ENCODE results near the gene METTL6. TPM values are rescaled to one million over a fixed set of nuclear protein-coding genes. Genes with fewer than 3 reads are reported as not detected.

METTL6 gene, protein sequence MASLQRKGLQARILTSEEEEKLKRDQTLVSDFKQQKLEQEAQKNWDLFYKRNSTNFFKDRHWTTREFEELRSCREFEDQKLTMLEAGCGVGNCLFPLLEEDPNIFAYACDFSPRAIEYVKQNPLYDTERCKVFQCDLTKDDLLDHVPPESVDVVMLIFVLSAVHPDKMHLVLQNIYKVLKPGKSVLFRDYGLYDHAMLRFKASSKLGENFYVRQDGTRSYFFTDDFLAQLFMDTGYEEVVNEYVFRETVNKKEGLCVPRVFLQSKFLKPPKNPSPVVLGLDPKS
- total RNA-seq (2014; rRNA removed; shearing (Covaris generic)) (12.7 and 24.3 TPM in 2 replicates), total RNA-seq (2022) (23.5 and 28.4 TPM in 2 replicates), Bru-seq, nascent RNA (percentile 67 among the genes with signal in this experiment), BruChase-seq, experiment 1, labeled RNA remaining after a 6-hour chase (percentile 80 among the genes with signal in this experiment), BruChase-seq, experiment 2, labeled RNA remaining after a 2-hour chase (percentile 77 among the genes with signal in this experiment)
- long read RNA-seq, full-length matches to known transcripts = 13 of 34 reads
- long read RNA-seq, partial matches to known transcripts = 4 of 34 reads
- long read RNA-seq, other reads (novel, unspliced or antisense) = 17 of 34 reads

DNA sequence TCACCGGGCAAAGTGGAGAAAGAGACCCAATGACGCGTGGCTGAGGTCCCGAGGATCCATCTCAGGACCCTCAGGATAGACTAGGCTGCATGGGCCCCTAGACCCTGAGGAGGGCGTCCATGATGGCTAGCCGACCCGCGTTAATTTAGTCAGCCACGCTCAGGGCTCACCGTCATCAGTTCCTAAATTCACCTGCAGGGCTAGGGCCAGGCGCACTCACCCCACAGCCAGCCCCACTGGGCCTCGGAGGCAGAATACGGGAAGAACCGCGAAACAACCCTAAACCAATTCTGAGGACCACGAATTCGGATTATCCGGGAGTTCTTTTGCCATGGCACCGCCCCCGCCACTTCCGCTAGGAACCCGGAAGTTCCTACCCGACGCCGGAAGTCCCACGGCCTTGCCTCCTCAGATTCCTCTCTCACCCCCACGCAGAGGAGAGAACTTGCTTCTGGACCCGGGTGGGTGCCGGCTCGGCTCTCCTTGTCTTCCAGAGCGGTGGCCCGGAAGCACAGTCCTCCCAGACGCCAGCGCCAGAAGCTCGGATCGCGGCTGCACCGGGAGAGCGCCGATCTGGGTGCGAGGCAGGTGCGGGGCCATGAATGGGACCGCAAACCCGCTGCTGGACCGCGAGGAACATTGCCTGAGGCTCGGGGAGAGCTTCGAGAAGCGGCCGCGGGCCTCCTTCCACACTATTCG lies at the start of gene METTL6, which contains the start of gene EAF1:
TSS of gene METTL6 (minus strand) at position 363 of the 699 bp plus-strand sequence. CDS start 1,033 bp downstream, outside the sequence.
TSS of gene EAF1 (plus strand) at position 417 of the 699 bp plus-strand sequence. CDS start at position 599, 182 bp downstream.
- H4K20me1 ChIP-seq (ENCODE audit: insufficient read depth, low read length) = peaks cover 14% of the 10 kb centered on the region; the same call in 1 of the 2 replicates
- no TSS peak for BruUV-seq (replicated peaks)
- peaks cover 5% of the 10 kb centered on the region; the same call in 1 of the 2 replicates for H3K9me3 ChIP-seq (ENCODE audit: low read length)
- peak within 1 kb of the TSS; percentile 85 for H2AFZ ChIP-seq (ENCODE audit: low read length)
- peaks cover 61% of the 10 kb centered on the region for H3K79me2 ChIP-seq (ENCODE audit: insufficient read depth, low read depth, low read length)
- CTCF ChIA-PET (ENCODE audit: unreplicated experiment) = no interaction called here
- TF ChIP-seq EZH2phosphoT487 (IDR thresholded peaks at IDR 0.05; ENCODE audit: borderline replicate concordance, low read depth, low read length) = no peak
- TF ChIP-seq, protein P1, sequence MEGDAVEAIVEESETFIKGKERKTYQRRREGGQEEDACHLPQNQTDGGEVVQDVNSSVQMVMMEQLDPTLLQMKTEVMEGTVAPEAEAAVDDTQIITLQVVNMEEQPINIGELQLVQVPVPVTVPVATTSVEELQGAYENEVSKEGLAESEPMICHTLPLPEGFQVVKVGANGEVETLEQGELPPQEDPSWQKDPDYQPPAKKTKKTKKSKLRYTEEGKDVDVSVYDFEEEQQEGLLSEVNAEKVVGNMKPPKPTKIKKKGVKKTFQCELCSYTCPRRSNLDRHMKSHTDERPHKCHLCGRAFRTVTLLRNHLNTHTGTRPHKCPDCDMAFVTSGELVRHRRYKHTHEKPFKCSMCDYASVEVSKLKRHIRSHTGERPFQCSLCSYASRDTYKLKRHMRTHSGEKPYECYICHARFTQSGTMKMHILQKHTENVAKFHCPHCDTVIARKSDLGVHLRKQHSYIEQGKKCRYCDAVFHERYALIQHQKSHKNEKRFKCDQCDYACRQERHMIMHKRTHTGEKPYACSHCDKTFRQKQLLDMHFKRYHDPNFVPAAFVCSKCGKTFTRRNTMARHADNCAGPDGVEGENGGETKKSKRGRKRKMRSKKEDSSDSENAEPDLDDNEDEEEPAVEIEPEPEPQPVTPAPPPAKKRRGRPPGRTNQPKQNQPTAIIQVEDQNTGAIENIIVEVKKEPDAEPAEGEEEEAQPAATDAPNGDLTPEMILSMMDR (conservative IDR thresholded peaks at IDR 0.05; ENCODE audit: low read length) = peak; percentile 36
- H3K9me2 ChIP-seq (ENCODE audit: insufficient read depth, low read length) = no peaks in the 10 kb centered on the region
- peaks cover 57% of the 10 kb centered on the region for H3K36me3 ChIP-seq (ENCODE audit: insufficient read depth, low read length)
- intact Hi-C loops (cut with micrococcal nuclease; ENCODE audit: unreplicated experiment) = loop anchor here (2.0 kb wide), 1 partner anchor 173 kb away; the partner anchor contains the start of genes BTD and HACL1
- peaks cover 23% of the 10 kb centered on the region for H3K4me1 ChIP-seq (ENCODE audit: insufficient read depth, low read length, poor library complexity, severe bottlenecking)
- H3K27ac ChIP-seq (ENCODE audit: low read depth, low read length, poor library complexity, severe bottlenecking) = peak within 1 kb of the TSS; percentile 60
- POLR2A ChIA-PET = interaction anchor here (0.5 to 1.4 kb wide), 2 partner anchors 22 to 180 kb away, joined by 3 read pairs; no protein-coding TSS in a partner anchor
- peak within 1 kb of the TSS; percentile 96 for H3K4me3 ChIP-seq (ENCODE audit: low read depth, low read length, poor library complexity, severe bottlenecking)
- peak within 1 kb of the TSS; percentile 98 for H3K4me2 ChIP-seq (ENCODE audit: low read length)
- DNase-seq (ENCODE audit: low spot score) = peak; percentile 90

DNA sequence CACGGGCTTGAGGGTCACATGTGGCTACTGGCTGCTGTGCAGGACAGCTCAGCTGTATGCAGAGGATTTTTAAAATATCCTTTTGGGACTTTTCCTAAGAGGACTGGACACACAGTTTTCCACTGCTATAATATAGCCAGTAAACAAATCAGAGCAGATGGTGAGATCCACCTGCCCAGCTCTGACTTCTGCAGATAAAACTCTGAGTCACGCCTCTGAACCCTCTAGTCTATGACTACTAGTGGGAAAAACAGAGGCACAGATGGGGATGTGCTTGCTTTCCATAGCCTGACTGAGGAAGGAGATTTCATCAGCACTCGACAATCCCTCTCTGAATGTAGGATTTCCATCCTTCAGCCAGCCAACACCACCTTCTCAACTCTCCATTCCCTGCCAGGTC lies 49.0 kb upstream of the METTL6 start:
- H3K4me1 ChIP-seq (ENCODE audit: insufficient read depth, low read length, poor library complexity, severe bottlenecking) = no peaks in the 10 kb centered on the region
- TF ChIP-seq EZH2phosphoT487 (IDR thresholded peaks at IDR 0.05; ENCODE audit: borderline replicate concordance, low read depth, low read length) = no peak
- H3K9me2 ChIP-seq (ENCODE audit: insufficient read depth, low read length) = no peaks in the 10 kb centered on the region
- no peaks in the 10 kb centered on the region for H4K20me1 ChIP-seq (ENCODE audit: insufficient read depth, low read length)
- H3K36me3 ChIP-seq (ENCODE audit: insufficient read depth, low read length) = no peaks in the 10 kb centered on the region
- no peak overlapping the region for H3K4me3 ChIP-seq (ENCODE audit: low read depth, low read length, poor library complexity, severe bottlenecking)
- no peak for DNase-seq (ENCODE audit: low spot score)
- ChIA-PET POLR2A (no interaction called here), CTCF (ENCODE audit: unreplicated experiment) (no interaction called here)
- no peaks in the 10 kb centered on the region for H3K9me3 ChIP-seq (ENCODE audit: low read length)
- no peak overlapping the region for H3K27ac ChIP-seq (ENCODE audit: low read depth, low read length, poor library complexity, severe bottlenecking)
- intact Hi-C loops (cut with micrococcal nuclease; ENCODE audit: unreplicated experiment) = no loop called here
- no peaks in the 10 kb centered on the region for H3K79me2 ChIP-seq (ENCODE audit: insufficient read depth, low read depth, low read length)
- H2AFZ ChIP-seq (ENCODE audit: low read length) = no peak overlapping the region
- no peak overlapping the region for H3K4me2 ChIP-seq (ENCODE audit: low read length)
- no TSS peak for BruUV-seq (replicated peaks)

DNA sequence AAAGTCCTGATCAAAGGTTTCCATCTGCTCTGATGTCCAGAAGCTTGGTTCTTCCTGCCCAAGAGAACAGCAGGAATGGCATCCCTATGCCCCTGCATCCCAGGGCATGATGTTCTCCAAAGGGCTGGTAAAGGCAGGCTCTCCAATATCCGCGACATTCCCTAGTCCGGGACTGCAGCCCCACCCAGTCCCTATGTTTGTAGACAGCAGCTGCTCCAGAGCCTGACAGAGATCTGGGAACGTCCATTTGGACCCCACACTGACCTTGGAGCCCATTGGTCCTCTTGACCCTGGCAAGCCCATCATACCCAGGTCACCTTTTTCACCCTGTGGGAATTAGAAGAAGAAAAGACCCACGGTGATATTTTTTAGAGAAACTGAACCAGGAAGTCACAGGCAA lies 47.8 kb upstream of the METTL6 start:
- H3K9me3 ChIP-seq (ENCODE audit: low read length) = no peaks in the 10 kb centered on the region
- no peaks in the 10 kb centered on the region for H3K79me2 ChIP-seq (ENCODE audit: insufficient read depth, low read depth, low read length)
- no peaks in the 10 kb centered on the region for H3K4me1 ChIP-seq (ENCODE audit: insufficient read depth, low read length, poor library complexity, severe bottlenecking)
- CTCF ChIA-PET (ENCODE audit: unreplicated experiment) = no interaction called here
- H3K36me3 ChIP-seq (ENCODE audit: insufficient read depth, low read length) = no peaks in the 10 kb centered on the region
- H2AFZ ChIP-seq (ENCODE audit: low read length) = no peak overlapping the region
- intact Hi-C loops (cut with micrococcal nuclease; ENCODE audit: unreplicated experiment) = no loop called here
- DNase-seq (ENCODE audit: low spot score) = no peak
- H3K27ac ChIP-seq (ENCODE audit: low read depth, low read length, poor library complexity, severe bottlenecking) = no peak overlapping the region
- H3K4me3 ChIP-seq (ENCODE audit: low read depth, low read length, poor library complexity, severe bottlenecking) = no peak overlapping the region
- no peak overlapping the region for H3K4me2 ChIP-seq (ENCODE audit: low read length)
- H3K9me2 ChIP-seq (ENCODE audit: insufficient read depth, low read length) = no peaks in the 10 kb centered on the region
- BruUV-seq (replicated peaks) = no TSS peak
- TF ChIP-seq, protein P1 (conservative IDR thresholded peaks at IDR 0.05; ENCODE audit: low read length) = no peak
- no peak for TF ChIP-seq EZH2phosphoT487 (IDR thresholded peaks at IDR 0.05; ENCODE audit: borderline replicate concordance, low read depth, low read length)
- no peaks in the 10 kb centered on the region for H4K20me1 ChIP-seq (ENCODE audit: insufficient read depth, low read length)
- POLR2A ChIA-PET = interaction anchor here (0.6 kb wide), 1 partner anchor 111 kb away, joined by 4 read pairs; no protein-coding TSS in a partner anchor
